ENCODE results near the gene MT1H.

GRCh38 chr16:56681939-56682702 lies 12.5 kb downstream of the MT1H start, which contains the start of gene MT1X:
- TF ChIP-seq EZH2phosphoT487 (IDR thresholded peaks at IDR 0.05; ENCODE audit: insufficient read depth, low read depth) (no peak), EZH2 (IDR thresholded peaks at IDR 0.05; ENCODE audit: insufficient read depth, poor library complexity, severe bottlenecking) (no peak)
